WTC11 (cell line): ENCODE data around the gene ATM. TPM values are rescaled to one million over a fixed set of nuclear protein-coding genes. Genes with fewer than 3 reads are reported as not detected.
"Not testable (repeated sequence)": the region's sequence is repeated elsewhere in the genome, so short reads cannot be mapped to it uniquely, and the experiment has no call there.

ENCODE experiments used
- ATAC-seq: fragments of 200-7000 bp; cut with Tn5 transposase; 2 replicates; pipeline ENCODE4 v1.10.0; 2021; ENCODE audit warnings: mild to moderate bottlenecking, moderate library complexity
- CTCF ChIA-PET: fragments of 300-600 bp; sonication (Branson Sonifier 250); formaldehyde crosslinking; loops from one replicate; lab custom pipeline; 2021; ENCODE audit warnings: antibody characterized with exemption; lab: Charles Lee
- POLR2A ChIA-PET: fragments of 350-600 bp; sonication (Branson Sonifier 250); formaldehyde crosslinking; loops from one replicate; lab custom pipeline; 2021; ENCODE audit warnings: antibody characterized with exemption; lab: Charles Lee
- DNase-seq: peaks from one replicate; pipeline ENCODE4 v3.0.0; 2021; ENCODE audit warnings: low spot score
- H3K27ac Mint-ChIP-seq: 2 replicates; pipeline ENCODE4 v1.8.0; 2021; ENCODE audit warnings: mixed read lengths
- H3K27me3 Mint-ChIP-seq: 2 replicates; pipeline ENCODE4 v1.8.0; 2021; ENCODE audit warnings: low read depth, mild to moderate bottlenecking, moderate library complexity, mixed read lengths
- H3K36me3 Mint-ChIP-seq: 2 replicates; pipeline ENCODE4 v1.8.0; 2021; ENCODE audit warnings: mixed read lengths
- H3K4me1 Mint-ChIP-seq: 2 replicates; pipeline ENCODE4 v1.8.0; 2022; ENCODE audit warnings: mixed read lengths
- H3K4me3 Mint-ChIP-seq: 2 replicates; pipeline ENCODE4 v1.8.0; 2021; ENCODE audit warnings: mild to moderate bottlenecking, moderate library complexity, mixed read lengths
- H3K9me3 Mint-ChIP-seq: 2 replicates; pipeline ENCODE4 v1.8.0; 2021; ENCODE audit warnings: mixed read lengths
- EMX1 ChIP-seq: fragments of 250-450 bp; sonication (Bioruptor Pico); IDR thresholded peaks from 2 replicates; pipeline ENCODE4 v1.8.0; 2021; ENCODE audit warnings: mild to moderate bottlenecking
- FOXP1 ChIP-seq: sonication (generic); formaldehyde crosslinking; IDR thresholded peaks from 2 replicates; pipeline ENCODE4 v1.8.0; 2022; ENCODE audit warnings: missing genetic modification reagents, mild to moderate bottlenecking, moderate library complexity, borderline replicate concordance
- FOXP4 ChIP-seq: sonication (generic); formaldehyde crosslinking; IDR thresholded peaks from 2 replicates; pipeline ENCODE4 v1.8.0; 2022; ENCODE audit warnings: mild to moderate bottlenecking, missing genetic modification reagents
- HMGA2 ChIP-seq: fragments of 250-450 bp; sonication (Bioruptor Pico); IDR thresholded peaks from 2 replicates; pipeline ENCODE4 v1.4.0; 2021; ENCODE audit warnings: mild to moderate bottlenecking, moderate library complexity
- IRF2 ChIP-seq: sonication (generic); formaldehyde crosslinking; IDR thresholded peaks from 2 replicates; pipeline ENCODE4 v1.8.0; 2022; ENCODE audit warnings: low read depth, missing genetic modification reagents, borderline replicate concordance
- JAZF1 ChIP-seq: fragments of 250-450 bp; sonication (Bioruptor Pico); IDR thresholded peaks from 2 replicates; pipeline ENCODE4 v1.9.0; 2021; ENCODE audit warnings: moderate library complexity, mild to moderate bottlenecking, inconsistent platforms
- MXD4 ChIP-seq: fragments of 250-450 bp; sonication (Bioruptor Pico); IDR thresholded peaks from 2 replicates; pipeline ENCODE4 v1.8.0; 2021; ENCODE audit warnings: mild to moderate bottlenecking, moderate library complexity, borderline replicate concordance
- NFE2L1 ChIP-seq: sonication (generic); formaldehyde crosslinking; IDR thresholded peaks from 2 replicates; pipeline ENCODE4 v1.8.1; 2023; ENCODE audit warnings: missing genetic modification reagents
- NR3C1 ChIP-seq: sonication (generic); formaldehyde crosslinking; conservative IDR thresholded peaks from 2 replicates; pipeline ENCODE4 v1.8.1; 2023; ENCODE audit warnings: low read depth, mild to moderate bottlenecking, missing genetic modification reagents
- SOX15 ChIP-seq: fragments of 250-450 bp; sonication (Bioruptor Pico); IDR thresholded peaks from 2 replicates; pipeline ENCODE4 v1.9.0; 2021; ENCODE audit warnings: mild to moderate bottlenecking
- ZBTB43 ChIP-seq: sonication (generic); formaldehyde crosslinking; IDR thresholded peaks from 2 replicates; pipeline ENCODE4 v1.8.1; 2023; ENCODE audit warnings: mild to moderate bottlenecking, missing genetic modification reagents
- ZNF121 ChIP-seq: sonication (generic); formaldehyde crosslinking; IDR thresholded peaks from 2 replicates; pipeline ENCODE4 v1.8.0; 2023; ENCODE audit warnings: missing genetic modification reagents
- total RNA-seq: library from RNA; stranded (reverse); gene quantifications from 3 replicates; pipeline ENCODE4 v1.2.3, GENCODE V29; 2021
- TF ChIP-seq, protein P1 (sequence below): sonication (generic); formaldehyde crosslinking; IDR thresholded peaks from 2 replicates; pipeline ENCODE4 v1.8.1; 2022; ENCODE audit warnings: mild to moderate bottlenecking, moderate library complexity, missing genetic modification reagents

The ATM gene
- total RNA-seq, 1 experiment from 2014 or later, result 49.5 TPM

- no peak for TF ChIP-seq ZBTB43 (CRISPR knock-in tag)
Measured at GRCh38 chr11:108392353-108392752, 169.5 kb downstream of the ATM start (continued).

DNA sequence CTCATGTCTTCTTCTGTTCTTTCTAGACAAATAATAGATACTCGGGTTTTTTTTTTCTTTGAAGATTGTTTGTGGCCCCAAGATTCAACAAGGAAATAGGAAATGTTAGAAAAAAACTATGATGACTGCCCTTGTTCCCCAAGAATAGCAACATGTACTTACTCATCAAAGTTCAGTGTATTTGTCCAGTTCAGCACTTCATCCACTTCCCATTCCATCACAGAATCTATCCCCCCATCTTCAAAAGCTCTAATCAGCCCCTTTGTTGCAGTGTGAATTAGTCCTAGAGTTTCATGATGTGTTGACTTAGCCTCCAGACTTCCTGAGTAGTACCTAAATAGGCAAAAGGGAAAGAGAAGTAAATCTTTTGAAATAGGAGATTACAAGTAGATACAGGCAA lies 170.2 kb downstream of the ATM start:
- no peaks in the 10 kb centered on the region for H3K36me3 Mint-ChIP-seq
- CTCF ChIA-PET, result no interaction called here

GRCh38 chr11:108394744-108395284 lies 171.9 kb downstream of the ATM start:
- H3K36me3 Mint-ChIP-seq, result no peaks in the 10 kb centered on the region
- DNase-seq (no peak), ATAC-seq (no peak)
- H3K27me3 Mint-ChIP-seq, result no peaks in the 10 kb centered on the region
- H3K27ac Mint-ChIP-seq, result no peak overlapping the region
- POLR2A ChIA-PET, result no interaction called here
- H3K4me1 Mint-ChIP-seq, result no peaks in the 10 kb centered on the region
- H3K9me3 Mint-ChIP-seq, result no peaks in the 10 kb centered on the region
- TF ChIP-seq ZNF121 (CRISPR knock-in tag), result 0 out of 2 replicates have a peak, but pooled peaks have one; percentile 27
- TF ChIP-seq NR3C1 (CRISPR knock-in tag), result no peak
- TF ChIP-seq, all 79 proteins: peak for 1
- H3K4me3 Mint-ChIP-seq, result no peak overlapping the region
- CTCF ChIA-PET, result no interaction called here

More for the DNA sequence above, 170.2 kb downstream of the ATM start:
- no peaks in the 10 kb centered on the region for H3K27me3 Mint-ChIP-seq
- ATAC-seq (no peak), DNase-seq (no peak)
- POLR2A ChIA-PET, result no interaction called here
- H3K4me3 Mint-ChIP-seq, result no peak overlapping the region
- H3K4me1 Mint-ChIP-seq, result no peaks in the 10 kb centered on the region
- TF ChIP-seq FOXP4 (CRISPR knock-in tag) (no peak), SOX15 (CRISPR knock-in tag) (no peak), JAZF1 (no peak)
- TF ChIP-seq, protein P1, sequence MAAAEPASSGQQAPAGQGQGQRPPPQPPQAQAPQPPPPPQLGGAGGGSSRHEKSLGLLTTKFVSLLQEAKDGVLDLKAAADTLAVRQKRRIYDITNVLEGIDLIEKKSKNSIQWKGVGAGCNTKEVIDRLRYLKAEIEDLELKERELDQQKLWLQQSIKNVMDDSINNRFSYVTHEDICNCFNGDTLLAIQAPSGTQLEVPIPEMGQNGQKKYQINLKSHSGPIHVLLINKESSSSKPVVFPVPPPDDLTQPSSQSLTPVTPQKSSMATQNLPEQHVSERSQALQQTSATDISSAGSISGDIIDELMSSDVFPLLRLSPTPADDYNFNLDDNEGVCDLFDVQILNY (CRISPR knock-in tag), result no peak
- no peaks in the 10 kb centered on the region for H3K9me3 Mint-ChIP-seq
- H3K27ac Mint-ChIP-seq, result no peak overlapping the region

DNA sequence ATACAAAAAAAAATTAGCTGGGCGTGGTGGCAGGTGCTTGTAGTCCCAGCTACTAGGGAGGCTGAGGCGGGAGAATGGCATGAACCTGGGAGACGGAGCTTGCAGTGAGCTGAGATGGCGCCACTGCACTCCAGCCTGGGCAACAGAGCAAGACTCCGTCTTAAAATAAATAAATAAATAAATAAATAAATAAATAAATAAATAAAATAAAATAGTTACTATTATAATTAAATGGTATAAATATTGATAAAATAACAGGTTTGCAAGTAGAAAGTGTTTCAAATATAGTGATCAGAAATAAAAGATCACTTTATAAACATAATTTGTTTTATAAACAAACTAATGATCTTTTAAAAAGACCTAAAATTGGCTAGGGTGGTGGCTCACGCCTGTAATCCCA lies 173.8 kb downstream of the ATM start:
- H3K27ac Mint-ChIP-seq, H3K4me1 Mint-ChIP-seq, H3K27me3 Mint-ChIP-seq, DNase-seq, CTCF ChIA-PET, H3K9me3 Mint-ChIP-seq, H3K4me3 Mint-ChIP-seq, ATAC-seq, H3K36me3 Mint-ChIP-seq, POLR2A ChIA-PET: not testable (repeated sequence)
- TF ChIP-seq HMGA2, result peak; percentile 87; the same call in 1 of the 2 replicates

DNA sequence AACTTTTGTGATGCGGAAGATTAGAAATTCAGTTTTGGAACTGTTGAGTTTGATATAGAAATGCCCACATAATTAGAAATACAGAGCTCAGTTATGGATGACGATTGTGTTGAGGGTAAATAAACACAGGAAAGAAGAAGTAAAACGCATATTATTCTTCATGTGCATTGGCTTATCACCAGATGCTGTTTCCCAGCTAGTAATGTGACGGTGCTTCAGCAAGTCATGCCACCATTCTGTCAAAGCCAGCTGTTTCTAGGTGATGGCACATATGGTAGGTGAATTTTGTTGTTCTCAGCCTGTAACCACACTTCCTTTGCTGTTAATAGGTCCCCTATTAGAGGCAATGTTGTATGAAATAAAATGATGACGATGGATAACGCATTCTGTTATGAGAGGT lies 175.6 kb downstream of the ATM start:
- Mint-ChIP-seq H3K27ac (no peak overlapping the region), H3K9me3 (no peaks in the 10 kb centered on the region), H3K4me3 (no peak overlapping the region), H3K27me3 (no peaks in the 10 kb centered on the region), H3K36me3 (no peaks in the 10 kb centered on the region), H3K4me1 (no peaks in the 10 kb centered on the region)
- no peak for ATAC-seq
- CTCF ChIA-PET, result interaction anchor here (1.0 kb wide), 1 partner anchor 9 kb away, joined by 4 read pairs; no protein-coding TSS in a partner anchor
- POLR2A ChIA-PET, result no interaction called here
- DNase-seq, result no peak
- TF ChIP-seq MXD4 (no peak), SOX15 (CRISPR knock-in tag) (no peak), IRF2 (CRISPR knock-in tag) (no peak), ZNF121 (CRISPR knock-in tag) (no peak), NFE2L1 (CRISPR knock-in tag) (no peak), FOXP1 (CRISPR knock-in tag) (no peak), EMX1 (CRISPR knock-in tag) (no peak)
